Putamen (tissue), 1 donor: ENCODE data around the gene PRKCH.

ENCODE experiments used
- DNase-seq: peaks from one replicate; pipeline ENCODE4 v3.0.0-alpha.2; 2016; ENCODE audit warnings: low spot score

The PRKCH gene

DNA sequence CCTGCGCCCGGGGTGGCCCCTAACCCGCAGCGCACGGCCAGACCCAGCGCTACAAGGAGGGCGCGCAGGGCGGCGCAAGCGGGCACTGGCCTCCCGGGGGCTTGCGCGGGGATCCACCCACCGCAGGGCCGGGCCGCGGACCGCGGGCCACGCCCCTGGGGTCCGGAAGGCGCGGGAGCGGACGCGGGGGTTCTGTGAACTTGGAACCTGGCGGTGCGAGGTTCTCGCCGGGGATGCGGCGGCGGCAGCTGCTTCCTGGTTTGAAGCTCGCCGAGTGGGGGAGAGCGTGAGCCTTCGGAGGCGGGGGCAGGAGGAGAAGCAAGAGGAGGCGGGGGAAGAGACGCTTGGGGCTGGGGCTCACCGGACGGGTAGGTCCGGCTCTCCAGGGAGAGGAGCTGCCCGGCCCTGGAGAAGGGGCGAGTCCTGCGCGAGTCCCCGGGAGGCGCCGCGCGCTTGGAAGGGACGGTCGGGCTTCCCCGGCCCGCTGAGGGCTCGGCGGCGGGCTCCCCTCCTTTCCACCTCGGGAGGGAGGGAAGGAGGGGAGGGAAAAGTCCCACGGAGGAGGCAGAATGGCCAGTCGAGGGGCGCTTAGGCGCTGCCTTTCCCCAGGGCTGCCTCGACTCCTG lies at the start of gene PRKCH:
PRKCH (plus strand) TSS at position 195 of the 626 bp plus-strand sequence. CDS start 523 bp downstream, outside the sequence.
- no peak for DNase-seq

DNA sequence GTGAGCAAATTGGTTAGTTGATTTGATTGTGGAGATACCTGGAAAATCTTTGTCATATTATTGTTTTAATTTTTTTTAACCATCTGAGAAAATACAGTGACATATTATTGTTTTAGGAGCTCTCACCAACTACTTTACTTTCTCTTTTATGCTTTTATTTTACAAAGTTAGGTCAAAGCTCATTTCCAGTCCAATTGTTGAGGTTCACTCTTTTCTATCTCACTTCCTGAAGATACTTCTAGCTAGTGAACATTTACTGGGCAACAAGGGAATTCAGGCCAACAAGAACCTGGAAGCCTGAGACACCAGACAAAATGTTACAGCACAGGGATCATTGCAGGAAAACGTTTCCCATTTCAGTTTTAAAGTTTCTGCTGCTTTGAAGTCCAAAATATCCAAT lies 44.1 kb upstream of the PRKCH start:
- DNase-seq: no peak

DNA sequence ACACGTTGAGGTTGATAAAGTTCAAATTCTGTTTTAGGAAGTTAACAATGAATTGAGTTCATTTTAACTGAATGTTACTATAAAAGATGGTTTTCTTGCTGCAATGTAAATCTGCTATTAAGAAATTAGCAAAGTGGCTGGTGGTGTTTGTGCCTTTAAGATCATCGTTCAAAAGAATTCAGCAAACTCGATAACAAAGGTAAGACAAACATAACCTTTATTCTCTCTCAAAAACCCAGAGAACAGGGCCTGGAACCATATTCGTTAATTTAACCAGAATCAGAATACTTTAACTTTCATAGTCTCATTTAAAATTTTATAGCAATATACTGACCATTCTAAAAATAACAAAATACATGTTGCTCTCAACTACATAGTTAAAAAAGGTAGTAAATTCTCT lies 43.6 kb upstream of the PRKCH start:
- no peak for DNase-seq

DNA sequence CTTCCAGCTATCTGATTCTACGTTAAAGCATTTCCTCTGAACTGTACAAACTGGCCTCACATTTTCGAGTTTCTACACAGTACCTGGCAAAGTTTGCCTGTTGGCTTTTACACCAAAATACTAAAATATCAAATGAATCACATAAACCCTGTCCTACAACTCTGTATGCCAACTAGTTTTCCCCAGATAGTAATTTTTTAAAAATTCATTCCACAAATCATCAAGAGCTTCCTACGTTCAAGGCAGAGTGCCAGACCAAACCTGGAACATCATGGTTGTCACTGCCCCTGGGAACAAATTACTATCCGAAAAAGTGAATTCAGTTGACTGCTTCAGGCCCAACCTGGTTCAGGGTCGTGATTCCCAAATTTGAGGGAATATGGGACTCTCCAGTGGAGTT lies 42.3 kb upstream of the PRKCH start:
- DNase-seq: no peak

DNA sequence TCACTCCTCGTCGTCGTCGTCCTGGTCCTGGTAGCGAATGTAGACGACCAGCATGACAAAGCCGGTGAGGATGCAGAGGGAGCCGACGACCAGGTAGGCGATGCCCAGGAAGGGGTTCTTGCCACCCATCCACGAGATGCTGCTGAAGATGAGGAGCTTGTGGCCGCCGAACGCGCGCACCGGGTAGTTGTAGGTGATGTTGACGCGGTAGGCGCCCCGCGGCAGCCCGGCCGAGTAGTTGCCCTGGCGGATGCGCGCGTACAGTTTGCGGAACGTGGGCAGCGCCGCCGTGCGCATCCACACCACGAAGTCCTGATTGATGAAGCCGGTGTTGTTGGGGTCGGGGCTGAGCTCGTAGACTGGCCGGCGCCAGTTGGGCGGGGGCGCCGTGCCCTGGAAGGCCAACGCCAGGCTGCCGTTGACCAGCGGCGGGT lies 41.3 kb upstream of the PRKCH start:
- DNase-seq: no peak

DNA sequence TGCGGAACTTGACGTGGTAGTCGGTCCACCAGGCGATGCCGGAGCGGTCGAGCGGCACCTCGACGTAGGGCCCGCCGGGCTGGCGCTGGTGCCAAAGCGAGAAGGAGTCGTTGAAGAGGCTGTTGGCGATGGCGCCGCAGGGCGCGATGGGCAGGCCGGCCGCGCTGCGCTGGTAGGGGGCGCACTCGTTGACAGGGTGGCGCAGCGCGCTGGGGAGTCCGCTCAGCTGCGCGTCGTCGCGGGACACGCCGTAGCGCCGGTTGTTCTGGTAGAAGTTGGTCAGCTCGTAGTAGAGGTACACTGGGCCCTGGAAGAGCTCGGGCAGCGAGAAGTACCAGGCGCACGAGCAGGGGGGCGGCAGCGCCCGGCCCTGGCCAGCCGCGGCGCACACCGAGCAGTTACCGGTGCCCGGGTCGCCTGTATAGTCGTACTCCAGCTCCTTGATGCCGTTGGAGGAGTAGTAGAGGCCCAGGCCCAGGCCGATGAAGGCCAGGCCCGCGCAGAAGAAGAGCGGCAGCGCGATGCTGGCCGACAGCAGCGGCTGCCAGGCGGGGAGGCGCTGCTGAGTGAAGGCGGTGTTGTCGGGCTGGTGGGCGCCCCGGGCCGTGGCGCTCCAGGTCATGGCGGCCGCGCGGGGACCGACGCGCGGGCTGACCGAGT lies 40.7 kb upstream of the PRKCH start:
- DNase-seq: no peak

DNA sequence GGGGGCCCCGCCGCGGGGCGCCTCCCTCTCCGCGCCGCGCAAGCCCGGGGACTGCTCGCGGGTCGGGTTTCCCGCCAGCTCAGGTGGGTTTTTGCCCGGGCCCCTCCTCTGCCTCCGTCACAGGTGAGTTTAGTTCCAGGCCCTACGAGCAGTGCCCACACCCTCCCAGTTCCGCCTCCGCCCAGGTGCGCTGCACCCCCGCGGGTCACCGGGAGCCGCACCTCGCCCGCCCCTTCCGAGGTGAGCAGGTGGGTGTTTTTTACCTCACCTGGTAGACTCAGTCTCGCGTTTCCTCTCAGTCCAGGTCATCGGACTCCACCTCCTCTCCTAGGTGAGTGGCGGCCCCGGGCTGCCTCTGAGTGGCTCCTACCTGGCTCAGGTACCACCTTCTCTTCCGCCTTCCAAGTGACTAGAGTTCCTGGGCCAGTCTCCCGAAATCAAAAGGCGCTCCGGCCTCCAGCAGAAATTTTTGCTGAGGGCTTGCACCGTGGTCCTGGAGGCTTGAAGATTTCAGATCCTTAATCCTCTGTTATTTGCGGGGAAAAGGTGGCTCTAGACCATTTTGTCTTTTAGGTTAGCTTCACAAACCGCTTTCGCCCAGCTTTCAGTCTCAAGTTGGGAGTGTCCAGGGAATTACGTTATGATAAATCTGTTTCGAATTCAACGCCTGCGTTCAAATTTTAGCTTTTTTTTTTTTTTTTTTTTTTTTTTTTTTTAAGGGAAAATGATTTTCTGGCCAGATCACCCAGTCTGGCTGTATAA lies 40.0 kb upstream of the PRKCH start, which contains the start of gene TMEM30B:
TMEM30B (minus strand) TSS at position 153 of the 762 bp plus-strand sequence. CDS start 191 bp downstream, outside the sequence.
- DNase-seq: no peak

DNA sequence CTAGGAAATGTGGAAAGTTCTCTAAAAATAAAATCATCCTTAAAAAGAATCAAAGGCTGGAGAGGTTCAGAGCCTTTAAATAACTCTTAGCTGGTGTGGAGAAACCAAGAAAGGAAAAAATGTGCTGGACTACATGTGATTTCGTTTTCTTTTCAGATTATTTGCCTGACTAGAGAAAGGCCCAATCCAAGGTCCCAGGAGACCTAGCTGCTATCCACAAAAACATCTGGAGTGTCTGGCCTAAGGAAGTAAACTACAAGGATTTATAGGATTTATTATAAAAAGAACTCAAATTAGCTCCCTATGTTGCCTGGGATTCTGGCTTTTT lies 39.5 kb upstream of the PRKCH start:
- no peak for DNase-seq

DNA sequence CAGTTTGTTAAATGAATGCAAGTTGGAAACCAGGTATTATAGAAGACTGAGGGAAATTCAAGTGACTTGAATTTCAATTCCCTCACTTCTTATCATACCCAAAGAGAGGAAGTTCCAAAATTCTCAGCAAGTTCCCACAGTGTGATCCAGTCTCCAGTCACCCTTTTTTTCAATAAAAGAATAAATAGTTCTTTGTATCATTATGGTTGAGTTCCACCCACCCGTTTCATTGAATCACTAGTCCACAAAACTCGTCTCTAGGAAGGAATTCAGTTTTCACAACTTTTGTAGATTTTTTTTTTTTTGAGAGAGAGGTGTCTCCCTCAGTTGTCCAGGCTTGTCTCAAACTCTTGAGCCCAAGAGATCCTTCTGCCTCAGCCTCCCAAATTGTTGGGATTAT lies 38.6 kb upstream of the PRKCH start:
- DNase-seq: no peak

DNA sequence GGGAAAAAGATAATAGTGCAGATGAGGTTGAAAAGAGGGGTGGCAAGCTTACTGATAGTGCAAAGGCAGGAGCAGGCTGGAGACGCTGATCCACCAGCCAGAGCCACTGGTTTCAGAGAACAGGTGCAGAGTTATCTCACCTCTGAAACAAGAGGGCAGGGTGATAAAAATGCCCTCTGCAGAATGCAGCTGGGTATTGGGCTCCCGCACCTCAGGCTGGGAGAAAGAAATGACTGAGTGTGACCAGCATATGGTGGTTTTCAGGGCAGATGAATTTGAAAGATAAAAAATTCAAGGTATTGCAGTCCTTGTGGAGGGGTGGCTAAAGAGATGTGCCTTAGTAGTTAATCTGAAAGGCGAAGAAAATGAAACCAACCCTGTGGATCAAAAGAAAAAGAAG lies 37.4 kb upstream of the PRKCH start:
- no peak for DNase-seq

DNA sequence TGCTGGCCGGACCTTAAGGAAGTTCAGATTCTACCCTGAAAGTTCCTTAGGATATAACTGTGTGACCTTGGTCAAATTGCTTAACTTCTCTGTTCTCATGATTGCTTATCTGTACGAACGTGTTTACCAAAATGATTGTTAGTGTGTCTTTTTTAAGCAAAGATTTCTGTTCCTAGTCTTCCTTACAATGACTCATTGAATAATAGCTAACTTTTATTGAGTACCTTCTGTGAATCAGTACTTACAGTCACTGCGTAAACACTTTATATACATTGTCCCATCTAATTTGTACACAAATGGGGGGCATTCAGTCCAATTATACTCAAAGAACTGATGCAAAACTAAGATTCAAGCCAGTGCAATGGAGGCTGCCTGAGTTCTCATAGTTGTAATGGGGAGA lies 36.0 kb upstream of the PRKCH start:
- DNase-seq: no peak

DNA sequence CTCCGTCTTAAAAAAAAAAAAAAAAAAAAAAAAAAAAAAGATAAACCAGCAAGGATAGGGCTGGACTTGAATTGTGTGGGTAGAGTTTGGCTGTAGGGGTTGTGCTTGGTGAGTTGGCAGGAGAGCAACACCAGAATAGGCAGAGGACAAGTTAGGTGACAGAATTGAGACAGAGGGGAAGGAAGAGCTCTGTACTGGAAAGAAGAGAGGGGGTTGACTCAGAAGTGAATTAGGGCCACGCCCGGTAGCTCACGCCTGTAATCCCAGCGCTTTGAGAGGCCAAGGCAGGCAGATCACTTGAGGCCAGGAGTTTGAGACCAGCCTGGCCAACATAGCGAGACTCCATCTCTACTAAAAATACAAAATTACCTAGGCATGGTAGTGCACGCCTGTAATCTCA lies 34.2 kb upstream of the PRKCH start:
- DNase-seq: no peak

DNA sequence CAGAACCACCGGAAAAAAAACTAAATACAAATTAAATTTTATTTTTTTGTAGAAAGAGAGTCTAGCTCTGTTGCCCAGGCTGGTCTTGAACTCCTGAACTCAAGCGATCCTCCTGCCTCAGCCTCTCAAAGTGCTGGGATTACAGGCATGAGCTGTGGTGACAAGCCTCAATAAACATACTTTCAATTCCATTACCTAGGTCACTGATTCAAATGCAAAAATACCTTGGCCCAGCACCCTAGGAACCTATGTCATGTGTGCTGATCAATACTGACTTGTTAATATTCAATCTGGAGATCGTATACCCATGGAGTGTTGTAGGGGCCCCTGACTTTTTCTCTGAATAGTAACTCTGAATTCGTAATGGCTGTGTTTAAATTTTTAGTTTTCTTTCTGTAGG lies 33.2 kb upstream of the PRKCH start:
- DNase-seq: no peak

DNA sequence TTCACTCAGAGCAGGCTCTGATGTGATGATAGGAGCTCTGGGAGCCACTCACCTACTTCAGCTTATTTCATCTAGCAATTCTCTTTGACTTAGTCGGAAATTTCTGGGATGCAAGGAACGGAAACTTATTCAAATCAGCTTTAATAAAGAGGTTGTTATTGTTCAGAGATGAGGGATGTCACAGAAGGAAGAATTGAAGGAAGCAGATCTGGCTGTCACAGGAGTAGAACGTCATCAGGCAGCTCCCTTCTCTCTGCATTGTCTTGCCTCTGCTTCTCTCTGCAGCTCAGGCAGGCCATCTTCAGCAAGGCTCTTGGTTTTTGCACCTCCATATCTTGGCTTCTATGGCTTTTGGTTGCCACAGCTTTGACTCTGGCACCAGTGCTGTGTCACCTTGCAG lies 32.7 kb upstream of the PRKCH start:
- DNase-seq: no peak

DNA sequence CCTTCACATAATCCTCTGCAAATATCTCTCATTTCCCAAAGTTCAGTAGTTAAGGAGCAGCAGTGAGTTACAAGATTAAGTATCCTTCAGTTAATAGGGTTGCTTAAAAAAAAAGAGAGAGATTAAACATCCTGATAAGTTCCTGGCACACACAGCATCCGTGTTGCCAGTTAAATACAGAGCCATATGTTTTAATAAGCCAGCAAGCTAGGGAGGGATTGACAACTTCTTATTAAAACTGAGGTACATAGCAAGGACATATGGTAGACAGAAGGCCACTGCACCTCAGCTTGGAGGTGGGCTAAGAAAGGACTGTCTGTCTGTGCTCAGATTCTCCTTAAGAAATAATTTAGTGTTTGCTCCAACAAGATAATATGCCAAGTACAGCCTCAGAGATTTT lies 30.7 kb upstream of the PRKCH start:
- DNase-seq: no peak

DNA sequence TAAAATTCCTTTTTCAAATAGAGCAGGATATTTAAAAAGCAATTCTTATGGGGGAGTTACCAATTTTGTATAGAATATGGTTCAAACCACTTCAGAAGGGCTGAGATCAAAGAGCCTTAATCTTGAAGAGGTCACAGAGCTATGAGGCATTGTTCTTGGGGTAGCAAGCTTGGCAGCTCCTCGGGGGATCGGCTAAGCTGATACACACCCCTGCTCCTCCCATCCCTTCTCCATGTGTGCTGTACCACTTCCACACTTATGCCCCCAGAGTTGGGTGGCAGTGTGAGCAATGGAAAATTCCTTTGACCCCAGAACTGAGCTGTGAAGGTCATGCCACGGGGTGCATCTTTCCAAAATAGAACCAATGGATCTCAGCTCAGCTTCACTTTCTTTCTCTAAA lies 25.2 kb upstream of the PRKCH start:
- no peak for DNase-seq

DNA sequence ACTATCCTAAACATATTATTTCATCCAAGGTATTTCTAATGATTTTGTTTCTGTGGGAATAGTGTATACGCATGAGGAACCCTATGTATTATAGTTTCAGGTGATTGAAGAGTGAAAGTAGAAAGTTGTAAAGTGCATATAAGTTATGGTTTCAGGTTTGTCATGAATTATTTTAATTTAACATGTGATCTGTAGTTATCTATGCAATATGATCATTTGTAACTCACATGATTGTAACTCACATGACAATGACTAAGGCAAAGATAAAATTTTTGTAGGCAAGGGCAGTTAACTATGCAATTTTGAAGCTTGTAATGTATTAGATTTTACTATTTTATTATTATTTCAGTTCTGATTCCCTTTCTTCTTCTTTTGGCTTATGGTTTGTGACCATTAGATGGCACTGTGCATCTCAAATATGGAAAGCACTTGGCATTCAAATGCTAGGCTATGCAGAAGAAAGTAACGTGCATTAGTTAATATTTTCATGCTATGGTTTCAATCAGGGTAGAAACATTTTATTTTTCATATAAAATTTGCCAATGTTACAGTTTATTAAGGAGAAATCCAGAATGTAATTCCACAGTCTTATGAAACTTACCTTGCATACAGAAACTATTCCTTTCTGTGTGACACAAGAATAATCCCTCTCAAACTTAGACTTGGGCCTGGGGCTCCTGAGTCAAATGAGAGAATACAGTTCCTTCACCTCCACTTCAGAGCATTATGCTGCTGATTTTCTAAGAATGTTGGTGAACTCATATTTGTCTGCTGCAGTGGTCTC lies 24.5 kb upstream of the PRKCH start:
- no peak for DNase-seq

DNA sequence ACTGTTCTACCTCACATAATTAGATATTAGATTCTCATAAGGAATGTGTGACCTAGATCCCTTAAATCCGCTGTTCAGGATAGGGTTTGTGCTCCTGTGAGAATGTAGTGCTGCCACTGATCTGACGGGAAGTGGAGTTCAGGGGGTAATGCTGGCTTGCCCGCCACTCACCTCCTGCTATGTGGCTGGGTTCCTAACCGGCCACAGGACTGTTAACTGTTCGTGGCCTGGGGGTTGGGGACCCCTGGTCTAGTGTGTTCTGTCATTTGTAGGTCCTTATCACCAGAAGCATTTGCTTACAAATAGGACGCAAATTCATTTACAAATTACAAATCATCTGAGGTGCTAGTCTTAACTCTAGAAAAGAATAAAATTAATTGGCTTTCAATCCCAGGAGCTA lies 23.8 kb upstream of the PRKCH start:
- DNase-seq: no peak

DNA sequence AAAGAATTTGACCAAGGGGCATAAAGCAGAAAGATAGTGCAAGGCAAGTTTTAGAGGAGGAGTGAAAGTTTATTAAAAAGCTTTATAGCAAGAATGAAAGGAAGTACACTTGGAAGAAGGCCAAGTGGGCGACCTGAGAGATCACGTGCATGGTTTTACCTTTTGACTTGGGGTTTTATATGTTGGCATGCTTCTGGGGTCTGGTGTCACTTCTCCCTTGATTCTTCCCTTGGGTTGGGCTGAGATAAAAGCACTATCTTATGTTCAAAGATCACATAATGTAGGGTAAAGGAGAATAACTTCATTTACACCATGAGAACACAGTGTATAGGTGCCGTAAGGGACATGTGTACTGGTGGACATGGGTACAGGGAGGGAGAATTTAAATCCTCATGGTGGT lies 22.6 kb upstream of the PRKCH start:
- DNase-seq: no peak

DNA sequence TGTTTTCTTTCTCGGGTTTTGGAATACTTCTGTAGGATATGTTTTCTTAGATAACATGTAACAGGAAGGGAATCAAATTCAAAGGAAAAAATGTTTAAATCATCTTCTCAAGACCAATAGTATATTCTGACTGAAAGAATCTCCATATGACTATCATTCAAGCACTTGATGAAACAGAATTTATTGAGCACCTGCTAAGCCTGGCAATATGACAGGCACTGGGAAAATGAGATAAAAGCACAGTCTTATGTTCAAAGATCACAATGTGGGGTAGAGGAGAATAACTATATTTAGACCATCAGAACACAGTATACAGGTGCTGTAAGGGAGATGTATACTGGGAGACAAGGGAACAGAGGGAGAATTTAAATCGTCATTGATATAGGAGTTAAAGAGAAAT lies 21.2 kb upstream of the PRKCH start:
- no peak for DNase-seq

DNA sequence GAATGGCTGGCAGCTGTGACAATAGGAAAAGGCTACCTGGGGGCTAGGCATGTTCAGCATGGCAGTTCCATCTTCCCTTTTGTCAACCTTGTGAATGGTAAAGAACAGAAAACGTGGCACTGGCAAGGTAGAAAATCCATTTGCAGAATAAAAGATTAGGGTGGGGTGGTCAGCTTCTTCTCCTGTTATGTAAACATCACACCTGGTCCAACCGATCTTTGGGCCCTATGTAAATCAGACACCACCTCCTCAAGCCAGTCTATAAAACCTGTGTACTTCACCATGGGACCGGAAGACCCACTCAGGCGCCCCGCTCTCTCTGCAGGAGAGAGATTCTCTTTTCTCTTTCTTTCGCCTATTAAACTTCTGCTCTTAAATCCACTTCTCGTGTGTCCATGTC lies 20.6 kb upstream of the PRKCH start:
- no peak for DNase-seq

DNA sequence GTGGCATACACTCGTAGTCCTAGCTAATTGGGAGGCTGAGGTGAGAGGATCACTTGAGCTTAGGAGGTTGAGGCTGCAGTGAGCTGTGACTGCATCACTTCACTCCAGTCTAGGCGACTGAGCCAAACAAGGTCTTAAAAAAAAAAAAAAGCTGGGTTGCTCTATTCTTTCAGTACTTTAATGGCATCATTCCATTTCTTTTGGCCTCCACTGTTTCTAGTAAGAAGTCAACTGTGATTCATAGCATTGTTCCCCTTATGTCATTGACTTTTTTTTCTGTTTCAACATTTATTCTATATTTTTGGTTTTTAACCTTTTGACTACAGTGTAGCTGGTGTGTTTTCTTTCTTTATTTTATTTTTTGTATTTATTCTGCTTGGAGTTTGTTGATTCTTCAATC lies 16.7 kb upstream of the PRKCH start:
- DNase-seq: no peak

DNA sequence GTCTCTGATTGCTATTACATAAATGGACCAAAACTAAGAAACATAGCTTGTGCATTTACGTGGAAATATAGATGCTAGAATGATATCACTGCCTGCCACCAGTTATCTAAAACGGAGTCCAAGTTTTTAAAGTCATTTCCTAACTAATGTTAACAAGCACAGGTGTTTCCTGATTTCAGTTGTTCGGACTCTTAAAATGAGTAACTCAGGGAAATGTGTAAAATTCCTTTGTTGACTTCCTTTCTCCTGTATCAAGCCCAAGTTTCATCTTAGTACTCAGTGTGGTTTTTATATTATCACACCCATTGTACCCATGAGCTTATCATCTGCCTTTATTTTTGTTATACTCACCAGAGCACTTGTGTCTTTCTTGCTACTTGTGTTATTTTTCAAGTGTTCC lies 13.2 kb upstream of the PRKCH start:
- DNase-seq: no peak
